VCaP (cell line): ENCODE measurements around the gene RABEP1.

Source experiments
- H3K27ac ChIP-seq: fragments of 450-650 bp; 2 replicates; pipeline ENCODE4 v1.5.1; 2017
- CTCF ChIP-seq: fragments of 450-650 bp; conservative IDR thresholded peaks from 2 replicates; pipeline ENCODE4 v1.5.1; 2017; ENCODE audit warnings: mild to moderate bottlenecking, moderate library complexity

The RABEP1 gene

GRCh38 chr17:5260542-5260941 is 21.5 kb upstream of the RABEP1 start:
- H3K27ac ChIP-seq = peak overlapping the region; percentile 85
- no peak for TF ChIP-seq CTCF

DNA sequence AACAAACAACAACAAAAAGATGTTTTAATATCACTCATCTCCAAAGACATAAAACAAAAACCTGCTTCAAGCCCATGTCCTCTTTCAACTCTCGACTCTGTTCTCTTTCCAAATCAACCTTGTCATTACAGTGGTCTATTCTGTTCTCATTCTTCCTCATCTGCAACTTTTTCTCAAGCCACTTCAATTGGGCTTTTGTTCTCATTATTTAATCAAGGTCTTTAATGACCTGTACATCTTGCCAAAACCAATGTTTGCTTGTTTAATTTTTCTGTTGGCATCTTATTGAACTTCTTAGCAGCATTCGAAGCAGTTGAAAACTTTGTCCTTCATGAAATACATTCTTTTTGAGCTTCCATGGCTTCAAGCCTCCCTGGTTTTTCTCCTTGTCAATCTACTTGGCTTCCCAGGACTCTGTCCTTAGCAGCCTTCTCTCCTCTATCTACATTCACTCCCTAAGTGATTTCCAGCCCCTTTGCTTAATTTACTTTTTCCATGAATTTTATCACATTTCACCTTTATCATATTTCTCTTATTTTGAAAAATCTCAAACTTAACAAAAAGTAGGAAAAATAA is 19.6 kb upstream of the RABEP1 start:
- H3K27ac ChIP-seq = peak overlapping the region; percentile 85

DNA sequence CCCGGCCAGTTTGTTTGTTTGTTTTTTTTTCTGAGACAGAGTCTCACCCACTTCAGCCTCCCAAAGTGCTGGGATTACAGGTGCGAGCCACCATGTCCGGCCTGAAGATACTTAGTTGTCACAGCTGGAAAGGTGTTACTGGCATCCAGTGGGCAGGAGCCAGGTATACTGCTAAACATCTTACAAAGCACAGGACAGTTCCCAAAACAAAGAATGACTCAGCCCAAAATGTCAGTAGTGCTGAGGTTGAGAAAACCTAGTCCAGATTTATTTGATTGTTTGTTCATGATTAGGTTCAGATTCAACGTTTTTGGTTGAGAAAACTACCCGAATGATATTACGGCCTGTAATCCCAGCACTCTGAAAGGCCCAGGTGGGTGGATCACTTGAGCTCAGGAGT is 18.6 kb upstream of the RABEP1 start:
- no peak for TF ChIP-seq CTCF
- H3K27ac ChIP-seq = peak overlapping the region; percentile 85

More for the DNA sequence above, 19.6 kb upstream of the RABEP1 start:
- no peak for TF ChIP-seq CTCF

- peak overlapping the region; percentile 85 for H3K27ac ChIP-seq
- no peak for TF ChIP-seq CTCF
These were observed 17.2 kb upstream of the RABEP1 start for GRCh38 chr17:5264893-5265292.

DNA sequence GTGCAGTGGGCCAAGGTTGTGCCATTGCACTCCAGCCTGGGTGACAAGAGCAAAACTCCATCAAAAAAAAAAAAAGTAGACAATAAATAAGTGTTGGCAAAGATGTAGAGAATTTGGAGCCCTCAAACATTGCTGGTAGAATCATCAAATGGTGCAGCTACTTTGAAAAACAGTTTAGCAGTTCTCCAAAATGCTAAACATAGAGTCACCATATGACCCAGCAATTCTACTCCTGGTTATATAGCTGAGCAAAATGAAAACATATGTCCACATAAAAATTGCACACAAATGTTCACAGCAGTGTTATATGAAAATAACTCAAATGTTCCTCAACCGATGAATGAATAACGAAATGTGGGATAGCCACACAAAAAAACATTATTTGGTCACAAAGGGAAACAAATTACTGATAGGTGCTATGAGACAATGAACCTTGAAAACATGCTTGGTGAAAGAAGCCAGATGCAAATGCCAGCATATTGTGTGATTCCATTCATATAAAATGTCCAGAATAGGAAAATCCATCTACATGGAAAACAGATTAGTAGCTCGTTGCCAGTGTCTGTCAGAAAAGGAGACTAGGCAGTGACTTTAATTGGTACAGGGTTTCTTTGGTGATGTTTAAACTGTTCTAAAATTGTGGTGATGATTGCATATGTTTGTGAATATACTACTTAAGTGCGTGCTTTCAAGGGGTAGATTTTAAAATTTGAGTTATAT is 12.7 kb upstream of the RABEP1 start:
- no peak for TF ChIP-seq CTCF
- H3K27ac ChIP-seq = no peak overlapping the region

DNA sequence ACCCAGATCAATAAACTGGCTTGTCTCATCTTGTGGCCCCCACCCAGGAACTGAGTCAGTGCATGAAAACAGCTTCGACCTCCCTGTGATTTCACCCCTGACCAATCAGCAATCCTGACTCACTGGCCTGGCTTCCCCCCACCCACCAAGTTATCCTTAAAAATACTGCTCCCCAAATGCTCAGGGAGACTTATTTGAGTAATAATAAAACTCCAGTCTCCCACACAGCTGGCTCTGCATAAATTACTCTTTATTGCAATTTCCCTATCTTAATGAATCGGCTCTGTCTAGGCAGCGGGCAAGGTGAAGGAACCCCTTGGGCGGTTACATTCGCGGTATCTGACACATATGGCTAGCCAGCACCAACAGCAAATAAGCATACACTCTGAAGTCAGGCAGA is 9.8 kb upstream of the RABEP1 start:
- no peak overlapping the region for H3K27ac ChIP-seq
- no peak for TF ChIP-seq CTCF

GRCh38 chr17:5282642-5283217 is 646 bp downstream of the RABEP1 start:
- H3K27ac ChIP-seq = peak overlapping the region; percentile 89
- TF ChIP-seq CTCF = no peak
